ENCODE measurements around the gene RANBP6.

DNA sequence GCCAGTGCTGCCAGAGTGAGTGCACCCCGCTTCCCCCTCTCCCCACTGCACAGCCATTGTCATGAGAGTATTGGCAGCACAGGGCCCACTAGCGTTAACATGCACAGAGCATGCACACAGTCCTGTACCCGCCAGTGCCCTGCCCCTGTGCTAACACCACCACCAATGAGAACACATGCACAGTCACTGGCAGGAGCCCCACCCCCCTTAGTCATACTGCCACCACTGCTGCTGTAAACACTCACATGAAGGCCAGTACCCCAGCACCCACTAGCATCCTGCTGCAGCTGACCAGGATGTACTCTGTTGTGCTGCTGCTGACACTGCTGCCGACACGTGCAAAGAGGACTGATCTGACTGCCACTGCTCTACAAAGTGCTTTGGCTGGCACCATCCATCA, 19.5 kb upstream of the RANBP6 start:
- TF ChIP-seq, protein P1, sequence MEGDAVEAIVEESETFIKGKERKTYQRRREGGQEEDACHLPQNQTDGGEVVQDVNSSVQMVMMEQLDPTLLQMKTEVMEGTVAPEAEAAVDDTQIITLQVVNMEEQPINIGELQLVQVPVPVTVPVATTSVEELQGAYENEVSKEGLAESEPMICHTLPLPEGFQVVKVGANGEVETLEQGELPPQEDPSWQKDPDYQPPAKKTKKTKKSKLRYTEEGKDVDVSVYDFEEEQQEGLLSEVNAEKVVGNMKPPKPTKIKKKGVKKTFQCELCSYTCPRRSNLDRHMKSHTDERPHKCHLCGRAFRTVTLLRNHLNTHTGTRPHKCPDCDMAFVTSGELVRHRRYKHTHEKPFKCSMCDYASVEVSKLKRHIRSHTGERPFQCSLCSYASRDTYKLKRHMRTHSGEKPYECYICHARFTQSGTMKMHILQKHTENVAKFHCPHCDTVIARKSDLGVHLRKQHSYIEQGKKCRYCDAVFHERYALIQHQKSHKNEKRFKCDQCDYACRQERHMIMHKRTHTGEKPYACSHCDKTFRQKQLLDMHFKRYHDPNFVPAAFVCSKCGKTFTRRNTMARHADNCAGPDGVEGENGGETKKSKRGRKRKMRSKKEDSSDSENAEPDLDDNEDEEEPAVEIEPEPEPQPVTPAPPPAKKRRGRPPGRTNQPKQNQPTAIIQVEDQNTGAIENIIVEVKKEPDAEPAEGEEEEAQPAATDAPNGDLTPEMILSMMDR (IDR thresholded peaks at IDR 0.05 in 8 of 11, conservative IDR thresholded peaks at IDR 0.05 in 3 of 11): no peak
- TF ChIP-seq POLR2A (IDR thresholded peaks at IDR 0.05): no peak

All from spleen (tissue), 7 donors.